Peyer's patch (tissue), 4 donors: Measurements from ENCODE around the gene HP1BP3. TPM values are rescaled to one million over a fixed set of nuclear protein-coding genes. Genes with fewer than 3 reads are reported as not detected.

ENCODE experiments used
- DNase-seq, 3 donors: peaks; one replicate each; pipeline ENCODE4 v3.0.0-alpha.2; 2017 to 2019
- H3K27ac ChIP-seq, 4 donors: fragments of 200-600 bp; sonication (generic); one replicate each; pipeline ENCODE4 v1.5.1; 2016 to 2019
- H3K27me3 ChIP-seq, 2 donors: fragments of 200-600 bp; sonication (generic); one replicate each; pipeline ENCODE4 v1.5.1; 2019
- H3K36me3 ChIP-seq, 3 donors: fragments of 200-600 bp; sonication (generic); one replicate each; pipeline ENCODE4 v1.5.1; 2016 to 2019
- H3K4me1 ChIP-seq, 4 donors: fragments of 200-600 bp; sonication (generic); one replicate each; pipeline ENCODE4 v1.5.1; 2016 to 2019
- H3K4me3 ChIP-seq, 4 donors: fragments of 200-600 bp; sonication (generic); 1 replicate in 3 of 4; 2 replicates in 1 of 4; pipeline ENCODE4 v1.5.1; 2016 to 2019; ENCODE audit warnings: mild to moderate bottlenecking in 1 of 4
- H3K9me3 ChIP-seq, 4 donors: fragments of 200-600 bp; sonication (generic); one replicate each; pipeline ENCODE4 v1.5.1; 2016 to 2019; ENCODE audit warnings: mild to moderate bottlenecking in 1 of 4
- CTCF ChIP-seq, 6 experiments: fragments of 450-650 bp in 4 of 6; fragments of 200-600 bp in 2 of 6; sonication (generic) in 1 of 6; IDR thresholded peaks; one replicate each; pipeline ENCODE4 v1.5.1; 2017 to 2019; ENCODE audit warnings: antibody characterized with exemption in 6 of 6, mild to moderate bottlenecking in 3 of 6, moderate library complexity in 1 of 6
- POLR2A ChIP-seq, 2 donors: fragments of 450-650 bp; IDR thresholded peaks; one replicate each; pipeline ENCODE4 v1.5.1; 2017; ENCODE audit warnings: antibody characterized with exemption in 2 of 2, mild to moderate bottlenecking in 2 of 2, moderate library complexity in 2 of 2
- total RNA-seq, 4 donors: library from RNA; depleted of rRNA; stranded (reverse); fragments of >200 nt; gene quantifications; one replicate each; pipeline ENCODE4 v1.1.0, GENCODE V29; 2016

Gene HP1BP3
- total RNA-seq, 4 donors from 2014 or later = 259 to 1,144 (median 287) TPM

- H3K9me3 ChIP-seq = no peaks in the 10 kb centered on the region
- peak in 1 of 3 donors; percentile 35 for DNase-seq
- H3K27me3 ChIP-seq = peaks cover 0 to 26% of the 10 kb centered on the region in 2 donors
These were observed 58.5 kb downstream of the HP1BP3 start for GRCh38 chr1:20728371-20729154.

GRCh38 chr1:20727746-20728316 lies 59.3 kb downstream of the HP1BP3 start:
- Histone ChIP-seq H3K27me3 (peaks cover 0 to 26% of the 10 kb centered on the region in 2 donors), H3K9me3 (no peaks in the 10 kb centered on the region), H3K4me3 (no peak overlapping the region), H3K27ac (no peak overlapping the region), H3K4me1 (peaks cover 0 to 19% (median 11%) of the 10 kb centered on the region in 4 donors), H3K36me3 (no peaks in the 10 kb centered on the region)
- TF ChIP-seq POLR2A (IDR thresholded peaks at IDR 0.05) = no peak
- TF ChIP-seq CTCF (IDR thresholded peaks at IDR 0.05) = no peak
- DNase-seq = peak in 2 of 3 donors; percentile 38 to 52

More at GRCh38 chr1:20728371-20729154, 58.5 kb downstream of the HP1BP3 start:
- Histone ChIP-seq H3K4me3 (no peak overlapping the region), H3K27ac (no peak overlapping the region), H3K36me3 (no peaks in the 10 kb centered on the region), H3K4me1 (peaks cover 2 to 26% (median 17%) of the 10 kb centered on the region in 4 donors)
- no peak for TF ChIP-seq CTCF (IDR thresholded peaks at IDR 0.05)
- TF ChIP-seq POLR2A (IDR thresholded peaks at IDR 0.05) = no peak

GRCh38 chr1:20726932-20727745 lies 60.0 kb downstream of the HP1BP3 start:
- no peaks in the 10 kb centered on the region for H3K9me3 ChIP-seq
- DNase-seq = peak in 1 of 3 donors; percentile 36

GRCh38 chr1:20726118-20726911 lies 60.8 kb downstream of the HP1BP3 start:
- H3K4me3 ChIP-seq = no peak overlapping the region
- TF ChIP-seq CTCF (IDR thresholded peaks at IDR 0.05) (no peak), POLR2A (IDR thresholded peaks at IDR 0.05) (no peak)
- H3K27me3 ChIP-seq = peaks cover 0 to 21% of the 10 kb centered on the region in 2 donors
- peaks cover 0 to 4% (median 1%) of the 10 kb centered on the region in 4 donors for H3K4me1 ChIP-seq
- no peaks in the 10 kb centered on the region for H3K9me3 ChIP-seq
- H3K27ac ChIP-seq = no peak overlapping the region
- H3K36me3 ChIP-seq = no peaks in the 10 kb centered on the region
- peak in 1 of 3 donors; percentile 37 for DNase-seq

More at GRCh38 chr1:20726932-20727745, 60.0 kb downstream of the HP1BP3 start:
- peaks cover 0 to 12% (median 5%) of the 10 kb centered on the region in 4 donors for H3K4me1 ChIP-seq
- no peak overlapping the region for H3K27ac ChIP-seq
- H3K27me3 ChIP-seq = peaks cover 0 to 26% of the 10 kb centered on the region in 2 donors
- no peaks in the 10 kb centered on the region for H3K36me3 ChIP-seq
- H3K4me3 ChIP-seq = no peak overlapping the region
- TF ChIP-seq CTCF (IDR thresholded peaks at IDR 0.05) = no peak
- no peak for TF ChIP-seq POLR2A (IDR thresholded peaks at IDR 0.05)
